ENCODE measurements around the gene SCFD2.
"Not testable (repeated sequence)": the region's sequence is repeated elsewhere in the genome, so short reads cannot be mapped to it uniquely, and the experiment has no call there.

SCFD2 gene

GRCh38 chr4:53221832-53222480, 143.9 kb downstream of the SCFD2 start:
- Histone ChIP-seq H3K4me1 (ENCODE audit: insufficient read depth, low read length) (no peaks in the 10 kb centered on the region), H3K4me3 (ENCODE audit: low read length) (no peak overlapping the region), H3K27me3 (ENCODE audit: insufficient read depth, low read length) (no peaks in the 10 kb centered on the region), H3K36me3 (ENCODE audit: insufficient read depth, low read length) (no peaks in the 10 kb centered on the region), H2AFZ (ENCODE audit: low read depth, low read length) (no peak overlapping the region), H3K9me3 (ENCODE audit: low read length) (no peaks in the 10 kb centered on the region)

DNA sequence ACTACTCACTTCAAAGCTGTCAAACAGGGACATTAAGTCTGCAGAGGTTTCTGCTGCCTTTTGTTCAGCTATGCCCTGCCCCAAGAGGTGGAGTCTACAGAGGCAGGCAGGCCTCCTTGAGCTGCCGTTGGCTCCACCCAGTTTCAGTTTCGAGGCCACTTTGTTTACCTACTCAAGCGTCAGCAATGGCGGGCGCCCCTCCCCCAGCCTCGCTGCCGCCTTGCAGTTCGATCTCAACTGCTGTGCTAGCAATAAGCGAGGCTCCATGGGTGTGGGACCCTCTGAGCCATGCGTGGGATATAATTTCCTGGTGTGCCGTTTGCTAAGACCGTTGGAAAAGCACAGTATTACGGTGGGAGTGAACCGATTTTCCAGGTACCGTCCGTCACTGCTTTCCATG, 146.7 kb downstream of the SCFD2 start:
- H3K27me3 ChIP-seq (ENCODE audit: insufficient read depth, low read length); H3K4me1 ChIP-seq (ENCODE audit: insufficient read depth, low read length); H3K36me3 ChIP-seq (ENCODE audit: insufficient read depth, low read length); H3K9me3 ChIP-seq (ENCODE audit: low read length); H2AFZ ChIP-seq (ENCODE audit: low read depth, low read length); H3K4me3 ChIP-seq (ENCODE audit: low read length): not testable (repeated sequence)

DNA sequence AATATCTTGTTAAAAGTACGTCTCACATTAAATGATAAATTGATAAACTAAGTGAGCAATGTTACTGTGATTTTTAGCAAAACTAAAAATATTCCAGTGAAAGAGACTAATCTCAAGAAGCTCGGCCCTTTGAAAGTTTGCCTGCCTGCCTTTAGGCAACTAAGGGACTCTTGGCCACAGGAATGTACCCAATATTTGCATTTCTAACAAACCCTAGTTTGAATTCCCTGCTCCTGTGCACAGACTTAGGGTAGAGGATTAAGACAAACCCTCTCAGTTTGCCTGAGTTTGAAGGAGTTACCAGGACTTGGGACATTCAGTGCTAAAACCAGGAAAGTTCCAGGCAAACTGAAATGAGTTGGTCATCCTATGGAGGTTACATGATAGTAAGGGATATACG, 157.1 kb downstream of the SCFD2 start:
- no peak overlapping the region for H2AFZ ChIP-seq (ENCODE audit: low read depth, low read length)

DNA sequence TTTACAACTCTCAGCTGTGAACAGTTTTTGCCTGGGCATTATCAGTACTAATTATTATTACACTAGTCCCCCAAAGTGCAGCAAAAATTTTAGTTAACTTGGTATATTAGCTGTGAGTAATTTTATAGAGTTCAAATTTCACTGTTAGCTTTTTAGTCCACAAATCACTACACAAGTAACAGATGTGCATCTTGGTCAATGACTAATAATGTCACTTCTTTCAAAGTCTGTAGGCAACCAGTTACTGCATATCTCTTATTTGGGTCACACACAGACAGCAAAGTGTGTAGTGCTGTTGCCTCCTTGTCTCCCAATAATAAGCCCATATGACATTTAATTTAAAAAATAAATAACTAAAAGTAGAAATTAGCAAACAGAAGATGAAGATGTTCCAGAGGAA, 159.9 kb downstream of the SCFD2 start:
- Histone ChIP-seq H3K9me3 (ENCODE audit: low read length) (no peaks in the 10 kb centered on the region), H3K27me3 (ENCODE audit: insufficient read depth, low read length) (no peaks in the 10 kb centered on the region), H3K4me1 (ENCODE audit: insufficient read depth, low read length) (no peaks in the 10 kb centered on the region)

More for the DNA sequence above, 157.1 kb downstream of the SCFD2 start:
- no peak overlapping the region for H3K4me3 ChIP-seq (ENCODE audit: low read length)
- no peaks in the 10 kb centered on the region for H3K9me3 ChIP-seq (ENCODE audit: low read length)
- no peaks in the 10 kb centered on the region for H3K27me3 ChIP-seq (ENCODE audit: insufficient read depth, low read length)
- H3K4me1 ChIP-seq (ENCODE audit: insufficient read depth, low read length): no peaks in the 10 kb centered on the region
- no peaks in the 10 kb centered on the region for H3K36me3 ChIP-seq (ENCODE audit: insufficient read depth, low read length)

GRCh38 chr4:53199356-53199755, 166.5 kb downstream of the SCFD2 start:
- Histone ChIP-seq H3K4me1 (ENCODE audit: insufficient read depth, low read length) (no peaks in the 10 kb centered on the region), H3K4me3 (ENCODE audit: low read length) (no peak overlapping the region), H3K27me3 (ENCODE audit: insufficient read depth, low read length) (no peaks in the 10 kb centered on the region), H3K9me3 (ENCODE audit: low read length) (no peaks in the 10 kb centered on the region), H2AFZ (ENCODE audit: low read depth, low read length) (no peak overlapping the region), H3K36me3 (ENCODE audit: insufficient read depth, low read length) (no peaks in the 10 kb centered on the region)

More for the DNA sequence above, 159.9 kb downstream of the SCFD2 start:
- Histone ChIP-seq H2AFZ (ENCODE audit: low read depth, low read length) (no peak overlapping the region), H3K36me3 (ENCODE audit: insufficient read depth, low read length) (no peaks in the 10 kb centered on the region), H3K4me3 (ENCODE audit: low read length) (no peak overlapping the region)

GRCh38 chr4:53197772-53198142, 168.1 kb downstream of the SCFD2 start:
- Histone ChIP-seq H2AFZ (ENCODE audit: low read depth, low read length) (no peak overlapping the region), H3K27me3 (ENCODE audit: insufficient read depth, low read length) (no peaks in the 10 kb centered on the region), H3K9me3 (ENCODE audit: low read length) (no peaks in the 10 kb centered on the region), H3K4me1 (ENCODE audit: insufficient read depth, low read length) (no peaks in the 10 kb centered on the region), H3K4me3 (ENCODE audit: low read length) (no peak overlapping the region), H3K36me3 (ENCODE audit: insufficient read depth, low read length) (no peaks in the 10 kb centered on the region)

- Histone ChIP-seq H3K9me3 (ENCODE audit: low read length) (no peaks in the 10 kb centered on the region), H3K4me1 (ENCODE audit: insufficient read depth, low read length) (no peaks in the 10 kb centered on the region), H3K27me3 (ENCODE audit: insufficient read depth, low read length) (no peaks in the 10 kb centered on the region), H3K4me3 (ENCODE audit: low read length) (no peak overlapping the region), H3K36me3 (ENCODE audit: insufficient read depth, low read length) (no peaks in the 10 kb centered on the region), H2AFZ (ENCODE audit: low read depth, low read length) (no peak overlapping the region)
These were observed 168.7 kb downstream of the SCFD2 start for GRCh38 chr4:53196882-53197771.

DNA sequence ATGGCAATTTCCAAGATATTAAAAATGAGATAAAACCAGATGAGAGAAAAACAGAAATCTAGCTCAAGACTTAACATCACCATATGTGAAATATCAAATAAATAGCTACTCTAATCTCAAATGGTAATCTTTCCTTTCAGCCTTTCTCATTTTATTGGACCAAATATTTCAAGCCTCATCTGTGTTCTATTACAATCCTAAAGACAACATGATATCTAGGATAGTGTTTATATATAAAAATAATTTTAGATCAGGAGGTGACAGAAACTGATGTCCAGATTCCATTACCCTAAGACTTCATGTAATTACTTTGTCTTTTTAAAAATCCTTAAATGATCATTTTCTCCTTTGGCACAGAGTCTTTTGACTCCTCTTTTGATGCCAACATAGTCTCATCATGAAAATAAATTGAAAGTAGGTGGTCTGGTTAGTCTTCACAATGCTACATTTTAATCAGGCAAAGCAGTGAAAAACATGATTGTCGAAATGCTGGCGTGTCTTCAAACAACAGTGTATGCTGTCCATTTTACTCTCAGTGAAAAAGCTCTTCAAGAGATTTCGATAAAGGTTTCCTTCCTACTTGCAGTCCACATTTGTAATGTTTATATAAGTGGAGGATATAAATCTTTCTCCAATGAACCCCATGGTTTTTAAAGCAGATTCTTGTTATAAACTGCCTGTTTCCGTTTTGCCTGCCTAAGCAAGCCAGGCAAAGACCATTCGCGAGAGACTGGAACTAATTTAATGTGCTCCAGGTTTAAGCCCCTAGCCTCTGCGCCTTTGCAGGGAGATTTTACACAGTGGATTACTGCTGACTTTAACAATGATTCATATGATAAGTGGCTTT, 169.8 kb downstream of the SCFD2 start:
- H3K27me3 ChIP-seq (ENCODE audit: insufficient read depth, low read length): no peaks in the 10 kb centered on the region
- no peak overlapping the region for H3K4me3 ChIP-seq (ENCODE audit: low read length)
- no peaks in the 10 kb centered on the region for H3K36me3 ChIP-seq (ENCODE audit: insufficient read depth, low read length)
- no peak overlapping the region for H2AFZ ChIP-seq (ENCODE audit: low read depth, low read length)
- H3K9me3 ChIP-seq (ENCODE audit: low read length): no peaks in the 10 kb centered on the region
- no peaks in the 10 kb centered on the region for H3K4me1 ChIP-seq (ENCODE audit: insufficient read depth, low read length)

GRCh38 chr4:53194727-53195126, 171.1 kb downstream of the SCFD2 start:
- H3K9me3 ChIP-seq (ENCODE audit: low read length): no peaks in the 10 kb centered on the region

GRCh38 chr4:53193111-53193510, 172.8 kb downstream of the SCFD2 start:
- Histone ChIP-seq H3K36me3 (ENCODE audit: insufficient read depth, low read length) (no peaks in the 10 kb centered on the region), H3K9me3 (ENCODE audit: low read length) (no peaks in the 10 kb centered on the region), H3K27me3 (ENCODE audit: insufficient read depth, low read length) (no peaks in the 10 kb centered on the region), H2AFZ (ENCODE audit: low read depth, low read length) (no peak overlapping the region), H3K4me1 (ENCODE audit: insufficient read depth, low read length) (no peaks in the 10 kb centered on the region), H3K4me3 (ENCODE audit: low read length) (no peak overlapping the region)

More at GRCh38 chr4:53194727-53195126, 171.1 kb downstream of the SCFD2 start:
- no peaks in the 10 kb centered on the region for H3K4me1 ChIP-seq (ENCODE audit: insufficient read depth, low read length)
- no peaks in the 10 kb centered on the region for H3K36me3 ChIP-seq (ENCODE audit: insufficient read depth, low read length)
- H3K27me3 ChIP-seq (ENCODE audit: insufficient read depth, low read length): no peaks in the 10 kb centered on the region
- H2AFZ ChIP-seq (ENCODE audit: low read depth, low read length): no peak overlapping the region
- H3K4me3 ChIP-seq (ENCODE audit: low read length): no peak overlapping the region

- no peaks in the 10 kb centered on the region for H3K27me3 ChIP-seq (ENCODE audit: insufficient read depth, low read length)
- H3K4me1 ChIP-seq (ENCODE audit: insufficient read depth, low read length): no peaks in the 10 kb centered on the region
- H3K9me3 ChIP-seq (ENCODE audit: low read length): no peaks in the 10 kb centered on the region
- no peaks in the 10 kb centered on the region for H3K36me3 ChIP-seq (ENCODE audit: insufficient read depth, low read length)
- H2AFZ ChIP-seq (ENCODE audit: low read depth, low read length): no peak overlapping the region
- no peak overlapping the region for H3K4me3 ChIP-seq (ENCODE audit: low read length)
These were observed 173.4 kb downstream of the SCFD2 start for GRCh38 chr4:53192496-53192895.

- Histone ChIP-seq H3K36me3 (ENCODE audit: insufficient read depth, low read length) (no peaks in the 10 kb centered on the region), H2AFZ (ENCODE audit: low read depth, low read length) (no peak overlapping the region), H3K4me3 (ENCODE audit: low read length) (no peak overlapping the region), H3K27me3 (ENCODE audit: insufficient read depth, low read length) (no peaks in the 10 kb centered on the region), H3K9me3 (ENCODE audit: low read length) (no peaks in the 10 kb centered on the region), H3K4me1 (ENCODE audit: insufficient read depth, low read length) (no peaks in the 10 kb centered on the region)
These were observed 173.9 kb downstream of the SCFD2 start for GRCh38 chr4:53191997-53192396.

DNA sequence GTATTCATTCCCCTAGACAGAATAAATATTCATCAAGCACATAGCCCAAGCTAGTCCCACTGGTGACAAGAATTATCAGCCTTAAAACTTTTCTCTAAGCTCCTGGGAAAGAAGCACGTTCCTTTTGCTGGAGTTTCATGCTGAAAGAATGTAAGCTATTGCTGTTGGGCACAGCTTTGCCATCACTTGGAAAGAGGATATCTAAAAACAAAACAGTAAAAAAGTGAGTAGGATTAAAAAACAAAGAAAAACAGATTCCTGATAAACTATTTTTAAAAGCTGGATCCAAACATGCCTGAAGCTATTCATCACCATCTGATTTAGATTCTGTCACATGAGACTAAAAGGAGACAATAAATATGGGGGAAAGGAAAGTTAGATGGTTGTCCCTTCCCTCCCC, 176.8 kb downstream of the SCFD2 start:
- no peaks in the 10 kb centered on the region for H3K27me3 ChIP-seq (ENCODE audit: insufficient read depth, low read length)
- no peaks in the 10 kb centered on the region for H3K9me3 ChIP-seq (ENCODE audit: low read length)
- H3K4me1 ChIP-seq (ENCODE audit: insufficient read depth, low read length): no peaks in the 10 kb centered on the region
- H3K36me3 ChIP-seq (ENCODE audit: insufficient read depth, low read length): no peaks in the 10 kb centered on the region
- no peak overlapping the region for H3K4me3 ChIP-seq (ENCODE audit: low read length)
- no peak overlapping the region for H2AFZ ChIP-seq (ENCODE audit: low read depth, low read length)
